IPS DF 4.7 (cell line): Measurements from ENCODE around the gene PTGER1.
"Not testable (repeated sequence)": the region's sequence is repeated elsewhere in the genome, so short reads cannot be mapped to it uniquely, and the experiment has no call there.

ENCODE experiments used
- DNase-seq: peaks from one replicate; pipeline ENCODE4 v3.0.0-alpha.2; 2013; ENCODE audit warnings: low spot score; ENCODE audit errors: extremely low read depth

The PTGER1 gene

GRCh38 chr19:14475251-14476073 lies at the start of gene PTGER1:
PTGER1 (minus strand) TSS chr19:14475354; CDS start chr19:14474320, 1,034 bp downstream.
- no peak for DNase-seq

GRCh38 chr19:14520543-14520942 lies 45.4 kb upstream of the PTGER1 start:
- DNase-seq: no peak

- no peak for DNase-seq
These were observed 44.8 kb upstream of the PTGER1 start for GRCh38 chr19:14519860-14520407.

GRCh38 chr19:14519245-14519859 lies 44.2 kb upstream of the PTGER1 start:
- DNase-seq: no peak

- no peak for DNase-seq
These were observed 42.8 kb upstream of the PTGER1 start, which contains the start of gene DNAJB1 for GRCh38 chr19:14517840-14518505. DNAJB1 (minus strand) TSS chr19:14518397; CDS start chr19:14518349, 48 bp downstream.

GRCh38 chr19:14517446-14517839 lies 42.3 kb upstream of the PTGER1 start:
- no peak for DNase-seq

- no peak for DNase-seq
These were observed 41.7 kb upstream of the PTGER1 start for GRCh38 chr19:14516746-14517438.

- no peak for DNase-seq
These were observed 40.9 kb upstream of the PTGER1 start for GRCh38 chr19:14516048-14516534.

- DNase-seq: no peak
These were observed 40.4 kb upstream of the PTGER1 start for GRCh38 chr19:14515501-14516047.

GRCh38 chr19:14514215-14514863 lies 39.2 kb upstream of the PTGER1 start:
- DNase-seq: no peak

GRCh38 chr19:14512406-14512961 lies 37.3 kb upstream of the PTGER1 start:
- no peak for DNase-seq

GRCh38 chr19:14511229-14511593 lies 36.1 kb upstream of the PTGER1 start:
- no peak for DNase-seq

- DNase-seq: no peak
These were observed 35.4 kb upstream of the PTGER1 start for GRCh38 chr19:14510311-14511228.

- no peak for DNase-seq
These were observed 32.8 kb upstream of the PTGER1 start for GRCh38 chr19:14507704-14508542.

- DNase-seq: no peak
These were observed 30.5 kb upstream of the PTGER1 start for GRCh38 chr19:14505488-14506239.

- not testable (repeated sequence) for DNase-seq
These were observed 29.4 kb upstream of the PTGER1 start for GRCh38 chr19:14504575-14504974.

- DNase-seq: no peak
These were observed 28.1 kb upstream of the PTGER1 start for GRCh38 chr19:14503285-14503684.
